ENCODE measurements around the gene SMOC2.

DNA sequence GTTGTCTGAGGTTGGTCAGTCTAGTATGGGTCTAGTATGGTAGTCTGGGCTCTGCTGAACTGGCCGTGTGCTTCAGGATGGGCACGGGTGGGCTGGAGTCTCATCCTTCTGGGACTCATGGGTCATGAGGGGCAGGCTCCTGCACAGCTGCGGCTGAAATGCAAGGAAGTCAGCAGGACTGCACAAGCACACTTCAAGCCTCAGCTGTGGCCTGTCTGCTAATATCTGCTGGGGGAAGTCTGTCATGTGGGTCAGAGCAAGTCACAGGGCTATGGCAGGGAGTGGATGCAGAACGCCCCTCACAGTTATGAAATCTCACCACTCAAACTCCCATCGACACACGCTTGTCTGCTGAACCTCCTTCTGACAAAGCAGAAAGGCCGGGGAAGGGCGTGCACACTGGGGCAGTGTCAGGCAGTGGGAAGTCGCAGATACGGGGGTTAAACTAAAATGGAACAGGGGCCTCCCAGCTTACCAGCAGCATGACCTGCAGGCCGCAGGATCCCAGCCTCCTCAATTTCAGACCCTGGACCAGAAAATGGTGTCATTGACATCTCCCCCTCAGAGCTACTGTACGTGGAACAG, 229.5 kb downstream of the SMOC2 start:
- TF ChIP-seq, protein P1, sequence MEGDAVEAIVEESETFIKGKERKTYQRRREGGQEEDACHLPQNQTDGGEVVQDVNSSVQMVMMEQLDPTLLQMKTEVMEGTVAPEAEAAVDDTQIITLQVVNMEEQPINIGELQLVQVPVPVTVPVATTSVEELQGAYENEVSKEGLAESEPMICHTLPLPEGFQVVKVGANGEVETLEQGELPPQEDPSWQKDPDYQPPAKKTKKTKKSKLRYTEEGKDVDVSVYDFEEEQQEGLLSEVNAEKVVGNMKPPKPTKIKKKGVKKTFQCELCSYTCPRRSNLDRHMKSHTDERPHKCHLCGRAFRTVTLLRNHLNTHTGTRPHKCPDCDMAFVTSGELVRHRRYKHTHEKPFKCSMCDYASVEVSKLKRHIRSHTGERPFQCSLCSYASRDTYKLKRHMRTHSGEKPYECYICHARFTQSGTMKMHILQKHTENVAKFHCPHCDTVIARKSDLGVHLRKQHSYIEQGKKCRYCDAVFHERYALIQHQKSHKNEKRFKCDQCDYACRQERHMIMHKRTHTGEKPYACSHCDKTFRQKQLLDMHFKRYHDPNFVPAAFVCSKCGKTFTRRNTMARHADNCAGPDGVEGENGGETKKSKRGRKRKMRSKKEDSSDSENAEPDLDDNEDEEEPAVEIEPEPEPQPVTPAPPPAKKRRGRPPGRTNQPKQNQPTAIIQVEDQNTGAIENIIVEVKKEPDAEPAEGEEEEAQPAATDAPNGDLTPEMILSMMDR (IDR thresholded peaks at IDR 0.05) = no peak
- TF ChIP-seq POLR2A (IDR thresholded peaks at IDR 0.05; ENCODE audit: low read depth) (no peak), POLR2AphosphoS5 (IDR thresholded peaks at IDR 0.05) (no peak), EP300 (IDR thresholded peaks at IDR 0.05) (no peak)
